BLaER1 (cell line): Measurements from ENCODE around the gene NUAK2.

Source experiments
- H3K27ac ChIP-seq: shearing (Covaris generic); formaldehyde crosslinking; 2 replicates; pipeline ENCODE4 v1.8.1; 2022
- H3K27me3 ChIP-seq: shearing (Covaris generic); formaldehyde crosslinking; 2 replicates; pipeline ENCODE4 v1.8.1; 2022
- H3K36me3 ChIP-seq: shearing (Covaris generic); formaldehyde crosslinking; 2 replicates; pipeline ENCODE4 v1.8.1; 2022
- H3K4me1 ChIP-seq: shearing (Covaris generic); formaldehyde crosslinking; 2 replicates; pipeline ENCODE4 v1.8.1; 2022
- H3K4me2 ChIP-seq: shearing (Covaris generic); formaldehyde crosslinking; 2 replicates; pipeline ENCODE4 v1.8.1; 2022
- H3K4me3 ChIP-seq: shearing (Covaris generic); formaldehyde crosslinking; 2 replicates; pipeline ENCODE4 v1.8.1; 2022
- H3K9ac ChIP-seq: shearing (Covaris generic); formaldehyde crosslinking; 2 replicates; pipeline ENCODE4 v1.8.1; 2022
- H3K9me3 ChIP-seq: shearing (Covaris generic); formaldehyde crosslinking; 2 replicates; pipeline ENCODE4 v1.8.1; 2022
- H4K20me1 ChIP-seq: shearing (Covaris generic); formaldehyde crosslinking; 2 replicates; pipeline ENCODE4 v1.8.1; 2022
- Cebpa-rat ChIP-seq: shearing (Covaris generic); IDR thresholded peaks from 2 replicates; pipeline ENCODE4 v1.8.1; 2022

The NUAK2 gene

GRCh38 chr1:205312866-205313562 lies 8.5 kb downstream of the NUAK2 start:
- peak overlapping the region; percentile 91 for H3K4me2 ChIP-seq
- H3K9me3 ChIP-seq, result no peaks in the 10 kb centered on the region
- H3K4me1 ChIP-seq, result peaks cover 43% of the 10 kb centered on the region
- TF ChIP-seq Cebpa-rat, result no peak
- H3K36me3 ChIP-seq, result no peaks in the 10 kb centered on the region
- peak overlapping the region; percentile 67 for H3K27ac ChIP-seq
- no peaks in the 10 kb centered on the region for H4K20me1 ChIP-seq
- H3K27me3 ChIP-seq, result peaks cover 5% of the 10 kb centered on the region; the same call in 1 of the 2 replicates
- H3K4me3 ChIP-seq, result peak overlapping the region; percentile 49
- peak overlapping the region; percentile 56; the same call in 1 of the 2 replicates for H3K9ac ChIP-seq

GRCh38 chr1:205310976-205311704 lies 10.4 kb downstream of the NUAK2 start:
- Histone ChIP-seq H3K9me3 (no peaks in the 10 kb centered on the region), H3K4me3 (no peak overlapping the region), H3K36me3 (no peaks in the 10 kb centered on the region), H3K27me3 (no peaks in the 10 kb centered on the region), H3K9ac (no peak overlapping the region), H4K20me1 (no peaks in the 10 kb centered on the region), H3K27ac (no peak overlapping the region), H3K4me1 (peaks cover 36% of the 10 kb centered on the region), H3K4me2 (no peak overlapping the region)
- no peak for TF ChIP-seq Cebpa-rat

GRCh38 chr1:205309741-205310140 lies 11.8 kb downstream of the NUAK2 start:
- no peak for TF ChIP-seq Cebpa-rat
- H3K4me3 ChIP-seq, result no peak overlapping the region
- no peak overlapping the region for H3K9ac ChIP-seq
- no peaks in the 10 kb centered on the region for H3K36me3 ChIP-seq
- H3K4me2 ChIP-seq, result no peak overlapping the region
- no peak overlapping the region for H3K27ac ChIP-seq
- no peaks in the 10 kb centered on the region for H3K9me3 ChIP-seq
- no peaks in the 10 kb centered on the region for H4K20me1 ChIP-seq
- no peaks in the 10 kb centered on the region for H3K27me3 ChIP-seq
- peaks cover 25% of the 10 kb centered on the region for H3K4me1 ChIP-seq

- no peak overlapping the region for H3K4me3 ChIP-seq
- peaks cover 6% of the 10 kb centered on the region; the same call in 1 of the 2 replicates for H4K20me1 ChIP-seq
- H3K27ac ChIP-seq, result no peak overlapping the region
- H3K36me3 ChIP-seq, result no peaks in the 10 kb centered on the region
- H3K9ac ChIP-seq, result no peak overlapping the region
- no peak overlapping the region for H3K4me2 ChIP-seq
- H3K27me3 ChIP-seq, result no peaks in the 10 kb centered on the region
- no peak for TF ChIP-seq Cebpa-rat
- H3K9me3 ChIP-seq, result no peaks in the 10 kb centered on the region
- H3K4me1 ChIP-seq, result no peaks in the 10 kb centered on the region
Observed at GRCh38 chr1:205306929-205307566, 14.5 kb downstream of the NUAK2 start.

- Histone ChIP-seq H3K4me1 (peaks cover 6% of the 10 kb centered on the region), H3K9me3 (no peaks in the 10 kb centered on the region), H3K27me3 (no peaks in the 10 kb centered on the region), H3K9ac (no peak overlapping the region), H4K20me1 (peaks cover 6% of the 10 kb centered on the region; the same call in 1 of the 2 replicates), H3K27ac (no peak overlapping the region), H3K4me3 (no peak overlapping the region), H3K36me3 (no peaks in the 10 kb centered on the region), H3K4me2 (no peak overlapping the region)
- no peak for TF ChIP-seq Cebpa-rat
Observed at GRCh38 chr1:205304695-205305070, 16.9 kb downstream of the NUAK2 start.

GRCh38 chr1:205304046-205304694 lies 17.4 kb downstream of the NUAK2 start:
- Histone ChIP-seq H3K4me3 (no peak overlapping the region), H3K27me3 (no peaks in the 10 kb centered on the region), H3K9ac (no peak overlapping the region), H3K4me1 (peaks cover 6% of the 10 kb centered on the region), H3K4me2 (no peak overlapping the region), H3K9me3 (no peaks in the 10 kb centered on the region), H4K20me1 (peaks cover 6% of the 10 kb centered on the region; the same call in 1 of the 2 replicates), H3K27ac (no peak overlapping the region), H3K36me3 (no peaks in the 10 kb centered on the region)
- TF ChIP-seq Cebpa-rat, result no peak

- H4K20me1 ChIP-seq, result peaks cover 6% of the 10 kb centered on the region; the same call in 1 of the 2 replicates
- no peak overlapping the region for H3K4me2 ChIP-seq
- no peak for TF ChIP-seq Cebpa-rat
- H3K9ac ChIP-seq, result no peak overlapping the region
- peaks cover 9% of the 10 kb centered on the region for H3K4me1 ChIP-seq
- H3K27ac ChIP-seq, result no peak overlapping the region
- H3K36me3 ChIP-seq, result no peaks in the 10 kb centered on the region
- H3K27me3 ChIP-seq, result no peaks in the 10 kb centered on the region
- H3K4me3 ChIP-seq, result no peak overlapping the region
- H3K9me3 ChIP-seq, result no peaks in the 10 kb centered on the region
Observed at GRCh38 chr1:205303247-205303888, 18.2 kb downstream of the NUAK2 start.

- no peak for TF ChIP-seq Cebpa-rat
- Histone ChIP-seq H3K9ac (no peak overlapping the region), H3K4me3 (no peak overlapping the region), H3K4me1 (peaks cover 14% of the 10 kb centered on the region), H3K9me3 (no peaks in the 10 kb centered on the region), H3K36me3 (no peaks in the 10 kb centered on the region), H3K27ac (no peak overlapping the region), H4K20me1 (peaks cover 6% of the 10 kb centered on the region; the same call in 1 of the 2 replicates), H3K4me2 (no peak overlapping the region), H3K27me3 (no peaks in the 10 kb centered on the region)
Observed at GRCh38 chr1:205301842-205302588, 19.5 kb downstream of the NUAK2 start.
